HepG2 (cell line): ENCODE measurements around the gene DNAH9. TPM values are rescaled to one million over a fixed set of nuclear protein-coding genes. Genes with fewer than 3 reads are reported as not detected.

Experiments used
- ATAC-seq: fragments of 200-7000 bp; cut with Tn5 transposase; 3 replicates; pipeline ENCODE4 v1.9.1; 2020; ENCODE audit warnings: mild to moderate bottlenecking, moderate library complexity
- BruUV-seq: library from RNA; stranded (reverse); fragments of 400-500 nt; replicated peaks from 2 replicates; lab custom pipeline; 2021; lab: Mats Ljungman, UMichigan
- CTCF ChIA-PET: fragments of 300-600 bp; formaldehyde crosslinking; extraction: SDS; loops from one replicate; lab custom pipeline; 2021; ENCODE audit warnings: low total read pairs, inconsistent platforms, low intra/inter-chr PET ratio; lab: Yijun Ruan, JAX
- POLR2A ChIA-PET: fragments of 350-600 bp; sonication (Branson Sonifier 250); formaldehyde crosslinking; loops from one replicate; lab custom pipeline; 2020; ENCODE audit warnings: antibody characterized with exemption, inconsistent platforms; lab: Yijun Ruan, JAX
- DNase-seq: peaks from one replicate; pipeline ENCODE4 v3.0.0-alpha.2; 2015; ENCODE audit warnings: low spot score
- FAIRE-seq: peaks from 3 replicates; lab custom pipeline; 2011; peaks lifted over from hg19 to GRCh38; lab: Jason Lieb, UNC
- H2AFZ ChIP-seq: one replicate; pipeline ENCODE4 v1.6.1; 2011; ENCODE audit warnings: low read length, inconsistent platforms
- H3K27ac ChIP-seq: fragments of 300-600 bp; 3 replicates; pipeline ENCODE4 v1.8.0; 2011; ENCODE audit warnings: mixed run types, mild to moderate bottlenecking, mixed read lengths, low read length, inconsistent platforms; ENCODE audit not compliant: insufficient read depth; ENCODE audit errors: extremely low read length
- H3K27me3 ChIP-seq, 2 experiments: fragments of 200-600 bp in 1 of 2; 2 replicates in 1 of 2; 3 replicates in 1 of 2; pipeline versions ENCODE4 v1.6.0 to v1.8.0; 2011; ENCODE audit warnings: low read length in 2 of 2, mild to moderate bottlenecking in 2 of 2, moderate library complexity in 2 of 2, inconsistent platforms in 1 of 2; ENCODE audit not compliant: insufficient read depth in 2 of 2, control insufficient read depth in 1 of 2
- H3K36me3 ChIP-seq, 2 experiments: fragments of 200-600 bp in 1 of 2; replicated peaks in 1 of 2; 2 replicates in 1 of 2; 3 replicates in 1 of 2; pipeline versions ENCODE4 v1.5.1 to v1.8.0; 2011; ENCODE audit warnings: low read length in 2 of 2, inconsistent platforms in 1 of 2; ENCODE audit not compliant: insufficient read depth in 2 of 2, control insufficient read depth in 1 of 2
- H3K4me1 ChIP-seq: 2 replicates; pipeline ENCODE4 v1.5.1; 2012; ENCODE audit warnings: low read length, inconsistent platforms; ENCODE audit not compliant: insufficient read depth
- H3K4me2 ChIP-seq: 2 replicates; pipeline ENCODE4 v1.6.0; 2011; ENCODE audit warnings: low read depth, low read length, inconsistent platforms
- H3K4me3 ChIP-seq, 3 experiments: fragments of 200-600 bp in 1 of 3; sonication (generic), shearing (Covaris generic) in 1 of 3; replicated peaks in 1 of 3; 2 replicates each; pipeline ENCODE4 v1.5.1; 2011 to 2016; ENCODE audit warnings: low read length in 3 of 3, inconsistent platforms in 2 of 3, low read depth in 2 of 3, mild to moderate bottlenecking in 2 of 3, control low read depth in 1 of 3, mixed read lengths in 1 of 3; ENCODE audit not compliant: insufficient read depth in 1 of 3
- H3K79me2 ChIP-seq: one replicate; pipeline ENCODE4 v1.6.1; 2011; ENCODE audit warnings: low read length, inconsistent platforms; ENCODE audit not compliant: insufficient read depth
- H3K9ac ChIP-seq: 2 replicates; pipeline ENCODE4 v1.6.0; 2011; ENCODE audit warnings: mild to moderate bottlenecking, low read depth, low read length, inconsistent platforms; ENCODE audit not compliant: insufficient read depth
- H3K9me3 ChIP-seq: 2 replicates; pipeline ENCODE4 v1.5.1; 2012; ENCODE audit warnings: mild to moderate bottlenecking, low read length
- H4K20me1 ChIP-seq: 2 replicates; pipeline ENCODE4 v1.6.0; 2011; ENCODE audit warnings: inconsistent platforms, mild to moderate bottlenecking, low read length, moderate library complexity; ENCODE audit not compliant: insufficient read depth
- CCDC6 ChIP-seq: sonication (generic); formaldehyde crosslinking; IDR thresholded peaks from 2 replicates; pipeline ENCODE4 v1.8.1; 2022; ENCODE audit warnings: mild to moderate bottlenecking, missing genetic modification reagents, moderate library complexity
- ISX ChIP-seq: sonication (generic); formaldehyde crosslinking; conservative IDR thresholded peaks from 2 replicates; pipeline ENCODE4 v1.5.0; 2020; ENCODE audit warnings: missing genetic modification reagents
- RFXAP ChIP-seq: sonication (generic); formaldehyde crosslinking; IDR thresholded peaks from 2 replicates; pipeline ENCODE4 v1.4.0; 2020; ENCODE audit warnings: missing genetic modification reagents, borderline replicate concordance
- ZBTB49 ChIP-seq: sonication (generic); formaldehyde crosslinking; IDR thresholded peaks from 2 replicates; pipeline ENCODE4 v1.4.0; 2020; ENCODE audit warnings: missing genetic modification reagents, borderline replicate concordance
- ZNF20 ChIP-seq: sonication (generic); formaldehyde crosslinking; IDR thresholded peaks from 2 replicates; pipeline ENCODE4 v1.4.0; 2020; ENCODE audit warnings: mild to moderate bottlenecking, moderate library complexity, missing genetic modification reagents
- ZNF619 ChIP-seq: sonication (generic); formaldehyde crosslinking; IDR thresholded peaks from 2 replicates; pipeline ENCODE4 v1.4.0; 2020; ENCODE audit warnings: mild to moderate bottlenecking, missing genetic modification reagents
- ZNF639 ChIP-seq: conservative IDR thresholded peaks from 2 replicates; pipeline ENCODE4 v1.6.1; 2018; ENCODE audit warnings: missing genetic modification reagents
- WGBS: methylation state at CpG from one replicate; pipeline ENCODE4 v1.1.6; 2017; ENCODE audit warnings: low lambda C conversion rate; 5-methylcytosine and 5-hydroxymethylcytosine counted together
- in situ Hi-C: cut with HindIII; loops from 2 replicates; pipeline ENCODE4 v1.10.0; 2017; ENCODE audit warnings: low pct_unique_long_range_greater_than_20kb; ENCODE audit not compliant: extremely low pct_ligation_motif_present
- intact Hi-C: fragments of 100-400 bp; cut with micrococcal nuclease; formaldehyde crosslinking; loops from one replicate; pipeline ENCODE4 v1.10.0; 2022; ENCODE audit not compliant: unreplicated experiment
- polyA plus RNA-seq, 8 experiments: library from polyadenylated mRNA; depleted of rRNA in 3 of 8; stranded (reverse) in 7 of 8; unstranded in 1 of 8; fragments of >200 nt; fragmentation: Illumina TruSeq in 4 of 8; extraction: Trizol in 4 of 8; gene quantifications; 2 replicates each; pipeline versions ENCODE4 v1.2.1 to v1.2.3, GENCODE V29; 2011 to 2016; ENCODE audit warnings: low read depth in 4 of 8, missing spikeins in 1 of 8, mixed read lengths in 1 of 8; ENCODE audit not compliant: insufficient read depth in 1 of 8
- total RNA-seq, 5 experiments: library from RNA; depleted of rRNA; stranded (reverse); fragments of >200 nt; fragmentation: Illumina TruSeq; extraction: Trizol; gene quantifications; 2 replicates each; pipeline ENCODE4 v1.2.3, GENCODE V29; 2016; ENCODE audit warnings: low read depth in 1 of 5
- TF ChIP-seq, protein P1 (sequence below): sonication (generic); formaldehyde crosslinking; IDR thresholded peaks from 2 replicates; pipeline ENCODE4 v1.4.0; 2020; ENCODE audit warnings: low read depth, missing genetic modification reagents
- TF ChIP-seq, protein P2 (sequence below): sonication (generic); formaldehyde crosslinking; IDR thresholded peaks from 2 replicates; pipeline ENCODE4 v1.8.0; 2022; ENCODE audit warnings: missing genetic modification reagents, low read depth, mild to moderate bottlenecking, borderline replicate concordance
- TF ChIP-seq, protein P3 (sequence below): IDR thresholded peaks from 2 replicates; pipeline ENCODE4 v1.6.1; 2016; ENCODE audit warnings: low read depth

Gene DNAH9
- total and polyA plus RNA-seq, 2 of the 13 experiments (the other 11 are each of a cell fraction or from before 2014, with no cell fraction given) = not detected

- ChIA-PET CTCF (no interaction called here), POLR2A (no interaction called here)
These were observed 139.9 kb downstream of the DNAH9 start for GRCh38 chr17:11738151-11738550.

More at GRCh38 chr17:11738151-11738550, 139.9 kb downstream of the DNAH9 start:
- Histone ChIP-seq H2AFZ (no peak overlapping the region), H3K9ac (no peak overlapping the region), H4K20me1 (no peaks in the 10 kb centered on the region), H3K27ac (no peak overlapping the region), H3K27me3 (peaks cover 1 to 16% of the 10 kb centered on the region in 2 experiments; a peak in 2 of 5 replicates), H3K9me3 (no peaks in the 10 kb centered on the region), H3K36me3 (no peaks in the 10 kb centered on the region), H3K79me2 (no peaks in the 10 kb centered on the region), H3K4me2 (no peak overlapping the region), H3K4me3 (no peak overlapping the region), H3K4me1 (no peaks in the 10 kb centered on the region)
- ATAC-seq = no peak
- WGBS = 25% methylated on average over 6 of the region's 6 CpGs
- BruUV-seq = no TSS peak
- no peak for FAIRE-seq
- in situ Hi-C loops (no loop called here), intact Hi-C loops (no loop called here)
- TF ChIP-seq ZBTB49 = no peak
- TF ChIP-seq, protein P1, sequence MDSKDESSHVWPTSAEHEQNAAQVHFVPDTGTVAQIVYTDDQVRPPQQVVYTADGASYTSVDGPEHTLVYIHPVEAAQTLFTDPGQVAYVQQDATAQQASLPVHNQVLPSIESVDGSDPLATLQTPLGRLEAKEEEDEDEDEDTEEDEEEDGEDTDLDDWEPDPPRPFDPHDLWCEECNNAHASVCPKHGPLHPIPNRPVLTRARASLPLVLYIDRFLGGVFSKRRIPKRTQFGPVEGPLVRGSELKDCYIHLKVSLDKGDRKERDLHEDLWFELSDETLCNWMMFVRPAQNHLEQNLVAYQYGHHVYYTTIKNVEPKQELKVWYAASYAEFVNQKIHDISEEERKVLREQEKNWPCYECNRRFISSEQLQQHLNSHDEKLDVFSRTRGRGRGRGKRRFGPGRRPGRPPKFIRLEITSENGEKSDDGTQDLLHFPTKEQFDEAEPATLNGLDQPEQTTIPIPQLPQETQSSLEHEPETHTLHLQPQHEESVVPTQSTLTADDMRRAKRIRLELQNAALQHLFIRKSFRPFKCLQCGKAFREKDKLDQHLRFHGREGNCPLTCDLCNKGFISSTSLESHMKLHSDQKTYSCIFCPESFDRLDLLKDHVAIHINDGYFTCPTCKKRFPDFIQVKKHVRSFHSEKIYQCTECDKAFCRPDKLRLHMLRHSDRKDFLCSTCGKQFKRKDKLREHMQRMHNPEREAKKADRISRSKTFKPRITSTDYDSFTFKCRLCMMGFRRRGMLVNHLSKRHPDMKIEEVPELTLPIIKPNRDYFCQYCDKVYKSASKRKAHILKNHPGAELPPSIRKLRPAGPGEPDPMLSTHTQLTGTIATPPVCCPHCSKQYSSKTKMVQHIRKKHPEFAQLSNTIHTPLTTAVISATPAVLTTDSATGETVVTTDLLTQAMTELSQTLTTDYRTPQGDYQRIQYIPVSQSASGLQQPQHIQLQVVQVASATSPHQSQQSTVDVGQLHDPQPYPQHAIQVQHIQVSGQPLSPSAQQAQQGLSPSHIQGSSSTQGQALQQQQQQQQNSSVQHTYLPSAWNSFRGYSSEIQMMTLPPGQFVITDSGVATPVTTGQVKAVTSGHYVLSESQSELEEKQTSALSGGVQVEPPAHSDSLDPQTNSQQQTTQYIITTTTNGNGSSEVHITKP (CRISPR knock-in tag) = no peak
- no peak for TF ChIP-seq ZNF639 (CRISPR knock-in tag)
- no peak for TF ChIP-seq ISX (CRISPR knock-in tag)
- no peak for TF ChIP-seq ZNF619
- no peak for TF ChIP-seq CCDC6 (CRISPR knock-in tag)
- no peak for TF ChIP-seq ZNF20 (CRISPR knock-in tag)
- TF ChIP-seq RFXAP (CRISPR knock-in tag) = no peak
- TF ChIP-seq, protein P2, sequence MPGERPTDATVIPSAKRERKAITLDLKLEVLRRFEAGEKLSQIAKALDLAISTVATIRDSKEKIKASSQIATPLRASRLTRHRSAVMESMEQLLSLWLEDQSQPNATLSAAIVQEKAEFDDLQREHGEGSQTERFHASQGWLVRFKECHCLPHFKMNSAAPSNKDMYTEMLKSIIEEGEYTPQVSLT = no peak
- TF ChIP-seq, protein P3, sequence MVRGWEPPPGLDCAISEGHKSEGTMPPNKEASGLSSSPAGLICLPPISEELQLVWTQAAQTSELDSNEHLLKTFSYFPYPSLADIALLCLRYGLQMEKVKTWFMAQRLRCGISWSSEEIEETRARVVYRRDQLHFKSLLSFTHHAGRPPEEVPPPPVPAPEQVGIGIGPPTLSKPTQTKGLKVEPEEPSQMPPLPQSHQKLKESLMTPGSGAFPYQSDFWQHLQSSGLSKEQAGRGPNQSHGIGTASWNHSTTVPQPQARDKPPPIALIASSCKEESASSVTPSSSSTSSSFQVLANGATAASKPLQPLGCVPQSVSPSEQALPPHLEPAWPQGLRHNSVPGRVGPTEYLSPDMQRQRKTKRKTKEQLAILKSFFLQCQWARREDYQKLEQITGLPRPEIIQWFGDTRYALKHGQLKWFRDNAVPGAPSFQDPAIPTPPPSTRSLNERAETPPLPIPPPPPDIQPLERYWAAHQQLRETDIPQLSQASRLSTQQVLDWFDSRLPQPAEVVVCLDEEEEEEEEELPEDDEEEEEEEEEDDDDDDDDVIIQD (CRISPR knock-in tag) = no peak
- no peak for DNase-seq
